Mammary epithelial cell (primary cell): Measurements from ENCODE around the gene DNMBP.

ENCODE experiments used
- EZH2 ChIP-seq: IDR thresholded peaks from 2 replicates; pipeline ENCODE4 v1.6.1; 2012; ENCODE audit warnings: low read length, inconsistent platforms, borderline replicate concordance
- TF ChIP-seq, protein P1 (sequence below), 2 donors: IDR thresholded peaks in 1 of 2; conservative IDR thresholded peaks in 1 of 2; 2 replicates each; pipeline ENCODE4 v1.5.1; 2011 to 2012; ENCODE audit warnings: inconsistent platforms in 2 of 2, low read length in 2 of 2, mild to moderate bottlenecking in 2 of 2, control low read depth in 1 of 2, low read depth in 1 of 2; ENCODE audit not compliant: insufficient read depth in 1 of 2; ENCODE audit errors: extremely low read depth in 1 of 2

DNA sequence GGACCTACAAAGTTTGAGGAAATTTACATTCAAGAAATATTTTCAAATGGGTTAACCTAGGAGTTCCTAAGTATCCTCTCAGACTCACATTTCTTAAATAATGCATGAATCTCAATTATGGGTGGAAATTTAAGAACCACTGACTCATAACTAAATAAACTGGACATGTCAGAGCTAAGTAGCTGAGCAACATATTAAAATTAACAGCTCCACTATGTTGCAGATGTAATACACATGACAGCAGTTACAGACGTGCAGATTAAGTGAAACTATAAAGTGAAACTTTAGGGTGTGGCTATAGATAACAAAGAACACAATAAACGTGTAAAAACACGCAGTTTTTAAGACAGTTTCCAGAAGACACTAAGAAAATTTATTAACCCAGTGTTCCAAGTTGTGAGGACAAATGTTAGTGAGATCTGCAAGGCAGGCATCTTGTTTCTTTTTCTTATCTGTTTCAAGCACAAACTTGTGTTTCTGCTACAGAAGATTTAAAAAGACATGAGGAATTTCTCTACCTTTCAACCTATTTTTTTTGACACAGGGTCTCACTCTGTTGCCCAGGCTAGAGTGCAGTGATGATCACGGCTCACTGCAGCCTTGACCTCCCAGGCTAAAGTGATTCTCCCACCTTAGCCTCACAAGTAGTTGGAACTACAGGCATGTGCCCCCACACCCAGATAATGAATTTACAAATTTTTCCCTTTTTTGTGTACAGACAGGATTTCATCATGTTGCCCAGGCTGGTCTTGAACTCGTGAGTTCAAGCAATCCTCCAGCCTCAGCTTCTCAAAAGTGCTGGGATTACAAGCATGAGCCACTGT is 25.3 kb downstream of the DNMBP start:
- TF ChIP-seq, protein P1, sequence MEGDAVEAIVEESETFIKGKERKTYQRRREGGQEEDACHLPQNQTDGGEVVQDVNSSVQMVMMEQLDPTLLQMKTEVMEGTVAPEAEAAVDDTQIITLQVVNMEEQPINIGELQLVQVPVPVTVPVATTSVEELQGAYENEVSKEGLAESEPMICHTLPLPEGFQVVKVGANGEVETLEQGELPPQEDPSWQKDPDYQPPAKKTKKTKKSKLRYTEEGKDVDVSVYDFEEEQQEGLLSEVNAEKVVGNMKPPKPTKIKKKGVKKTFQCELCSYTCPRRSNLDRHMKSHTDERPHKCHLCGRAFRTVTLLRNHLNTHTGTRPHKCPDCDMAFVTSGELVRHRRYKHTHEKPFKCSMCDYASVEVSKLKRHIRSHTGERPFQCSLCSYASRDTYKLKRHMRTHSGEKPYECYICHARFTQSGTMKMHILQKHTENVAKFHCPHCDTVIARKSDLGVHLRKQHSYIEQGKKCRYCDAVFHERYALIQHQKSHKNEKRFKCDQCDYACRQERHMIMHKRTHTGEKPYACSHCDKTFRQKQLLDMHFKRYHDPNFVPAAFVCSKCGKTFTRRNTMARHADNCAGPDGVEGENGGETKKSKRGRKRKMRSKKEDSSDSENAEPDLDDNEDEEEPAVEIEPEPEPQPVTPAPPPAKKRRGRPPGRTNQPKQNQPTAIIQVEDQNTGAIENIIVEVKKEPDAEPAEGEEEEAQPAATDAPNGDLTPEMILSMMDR (conservative IDR thresholded peaks at IDR 0.05 in 1 of 2, IDR thresholded peaks at IDR 0.05 in 1 of 2; ENCODE audit: extremely low read depth in 1 of 2, insufficient read depth in 1 of 2, low read depth in 1 of 2, low read length in 2 of 2) = no peak
- TF ChIP-seq EZH2 = no peak
